DOHH2 (cell line): ENCODE measurements around the gene NUSAP1.

Source experiments
- H3F3A ChIP-seq: fragments of 200-600 bp; sonication (generic), shearing (Covaris generic); 2 replicates; pipeline ENCODE4 v1.6.0; 2016; ENCODE audit warnings: antibody characterized with exemption, mild to moderate bottlenecking; ENCODE audit not compliant: control insufficient read depth, insufficient read depth
- H3K27ac ChIP-seq: fragments of 200-600 bp; sonication (generic); 2 replicates; pipeline ENCODE4 v1.5.1; 2014; ENCODE audit warnings: low read depth, mild to moderate bottlenecking, low read length, moderate library complexity
- H3K27me3 ChIP-seq: fragments of 200-600 bp; sonication (generic); 2 replicates; pipeline ENCODE4 v1.6.1; 2014; ENCODE audit warnings: mild to moderate bottlenecking, low read length, mixed read lengths; ENCODE audit not compliant: control insufficient read depth
- H3K36me3 ChIP-seq: fragments of 200-600 bp; sonication (generic); 2 replicates; pipeline ENCODE4 v1.6.1; 2014; ENCODE audit warnings: mild to moderate bottlenecking, low read length, moderate library complexity, mixed read lengths; ENCODE audit not compliant: control insufficient read depth
- H3K4me1 ChIP-seq: fragments of 200-600 bp; sonication (generic); 2 replicates; pipeline ENCODE4 v1.6.1; 2014; ENCODE audit warnings: mild to moderate bottlenecking, low read length, mixed read lengths; ENCODE audit not compliant: control insufficient read depth
- H3K4me2 ChIP-seq: fragments of 200-600 bp; sonication (generic); 2 replicates; pipeline ENCODE4 v1.6.0; 2014; ENCODE audit warnings: mild to moderate bottlenecking, low read length, moderate library complexity
- H3K4me3 ChIP-seq: fragments of 200-600 bp; sonication (generic); 2 replicates; pipeline ENCODE4 v1.5.1; 2014; ENCODE audit warnings: mild to moderate bottlenecking, low read length, mixed read lengths
- H3K79me2 ChIP-seq: fragments of 200-600 bp; sonication (generic); 2 replicates; pipeline ENCODE4 v1.6.1; 2014; ENCODE audit warnings: mild to moderate bottlenecking, low read length, mixed read lengths; ENCODE audit not compliant: control insufficient read depth
- H3K9me2 ChIP-seq: fragments of 200-600 bp; sonication (generic); replicated peaks from 2 replicates; pipeline ENCODE4 v1.6.1; 2014; ENCODE audit warnings: mild to moderate bottlenecking, low read length, mixed read lengths; ENCODE audit not compliant: control insufficient read depth
- H3K9me3 ChIP-seq: fragments of 200-600 bp; sonication (generic); 2 replicates; pipeline ENCODE4 v1.6.1; 2014; ENCODE audit warnings: antibody characterized with exemption, low read length, mixed read lengths; ENCODE audit not compliant: control insufficient read depth, insufficient read depth
- H4K20me1 ChIP-seq: fragments of 200-600 bp; sonication (generic); 2 replicates; pipeline ENCODE4 v1.6.0; 2014; ENCODE audit warnings: low read depth, mild to moderate bottlenecking, antibody characterized with exemption, low read length, moderate library complexity; ENCODE audit not compliant: control insufficient read depth, insufficient read depth
- CTCF ChIP-seq: fragments of 200-600 bp; sonication (generic); IDR thresholded peaks from one replicate; pipeline ENCODE4 v1.5.1; 2014; ENCODE audit warnings: antibody characterized with exemption, mild to moderate bottlenecking, low read depth, low read length; ENCODE audit not compliant: poor library complexity, severe bottlenecking
- EZH2phosphoT487 ChIP-seq: fragments of 200-600 bp; sonication (generic); IDR thresholded peaks from 2 replicates; pipeline ENCODE4 v1.6.1; 2017; ENCODE audit warnings: borderline replicate concordance, mild to moderate bottlenecking, antibody characterized with exemption, low read length, moderate library complexity, mixed read lengths

NUSAP1 gene

GRCh38 chr15:41407341-41407740 lies 74.7 kb downstream of the NUSAP1 start:
- H4K20me1 ChIP-seq = no peaks in the 10 kb centered on the region

DNA sequence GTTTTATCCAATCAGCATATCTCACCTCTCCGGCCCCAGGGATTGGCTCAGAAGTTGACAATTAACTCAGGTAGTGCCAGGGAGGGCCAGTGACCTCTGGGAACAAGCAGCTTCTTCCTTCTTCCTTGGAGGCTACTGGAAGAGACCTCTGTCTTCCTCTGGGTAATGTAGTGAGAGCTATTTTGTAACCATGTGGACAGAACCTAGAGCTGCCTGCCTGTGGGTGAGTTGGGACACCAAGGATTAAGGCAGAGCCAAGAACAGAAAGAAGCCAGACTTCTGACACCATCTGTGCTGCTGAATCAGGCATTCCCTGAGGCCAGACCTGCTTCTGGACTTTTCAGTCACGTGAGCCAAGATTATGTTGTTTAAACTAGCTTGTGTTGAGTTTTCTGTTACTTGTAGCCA lies 75.6 kb downstream of the NUSAP1 start:
- no peak for TF ChIP-seq EZH2phosphoT487
- no peak for TF ChIP-seq CTCF
- Histone ChIP-seq H3F3A (no peaks in the 10 kb centered on the region; the same call in 1 of the 2 replicates), H3K27me3 (no peaks in the 10 kb centered on the region), H3K9me3 (no peaks in the 10 kb centered on the region), H3K4me3 (no peak overlapping the region), H3K4me2 (no peak overlapping the region), H3K36me3 (no peaks in the 10 kb centered on the region), H4K20me1 (no peaks in the 10 kb centered on the region), H3K27ac (no peak overlapping the region), H3K9me2 (no peaks in the 10 kb centered on the region), H3K79me2 (peaks cover 5% of the 10 kb centered on the region), H3K4me1 (peaks cover 10% of the 10 kb centered on the region)

More at GRCh38 chr15:41407341-41407740, 74.7 kb downstream of the NUSAP1 start:
- Histone ChIP-seq H3K36me3 (no peaks in the 10 kb centered on the region), H3K27me3 (no peaks in the 10 kb centered on the region), H3K79me2 (peaks cover 8% of the 10 kb centered on the region), H3F3A (no peaks in the 10 kb centered on the region; the same call in 1 of the 2 replicates), H3K27ac (no peak overlapping the region), H3K9me2 (no peaks in the 10 kb centered on the region), H3K4me1 (peaks cover 13% of the 10 kb centered on the region), H3K4me3 (no peak overlapping the region), H3K9me3 (no peaks in the 10 kb centered on the region), H3K4me2 (no peak overlapping the region)
- TF ChIP-seq EZH2phosphoT487 (no peak), CTCF (no peak)

DNA sequence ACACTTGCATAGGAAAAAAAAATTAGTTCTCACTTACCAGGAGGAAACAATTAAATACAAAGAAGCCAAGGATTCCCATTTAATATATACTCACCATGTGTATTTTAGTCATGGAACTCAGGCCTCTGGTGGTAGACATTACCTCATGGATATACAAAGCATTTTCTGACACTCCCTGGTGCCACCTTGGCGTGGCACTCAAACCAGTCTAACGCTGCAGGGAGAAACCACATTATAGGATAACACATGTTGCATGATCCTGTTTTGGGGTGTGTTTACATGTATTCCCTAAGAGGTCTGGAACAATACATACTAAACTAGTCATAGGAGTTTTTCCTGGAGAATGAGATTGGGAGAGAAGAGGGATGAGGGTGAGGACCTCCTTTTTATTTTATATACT lies 78.3 kb downstream of the NUSAP1 start:
- TF ChIP-seq CTCF (no peak), EZH2phosphoT487 (no peak)
- Histone ChIP-seq H3K27me3 (no peaks in the 10 kb centered on the region), H3K4me2 (no peak overlapping the region), H3K4me1 (peaks cover 7% of the 10 kb centered on the region), H3K9me3 (no peaks in the 10 kb centered on the region), H3K79me2 (peaks cover 10% of the 10 kb centered on the region), H4K20me1 (no peaks in the 10 kb centered on the region), H3K9me2 (no peaks in the 10 kb centered on the region), H3F3A (peaks cover 4% of the 10 kb centered on the region), H3K27ac (no peak overlapping the region), H3K36me3 (no peaks in the 10 kb centered on the region), H3K4me3 (no peak overlapping the region)
